Gastroesophageal sphincter (tissue), 4 donors: ENCODE measurements around the gene PSMC4. TPM values are rescaled to one million over a fixed set of nuclear protein-coding genes. Genes with fewer than 3 reads are reported as not detected.

Experiments
- ATAC-seq: fragments of 150-250 bp; one replicate; pipeline ENCODE4 v1.9.1; 2016; ENCODE audit warnings: mild to moderate bottlenecking, moderate library complexity
- H3K27ac ChIP-seq, 4 donors: fragments of 200-600 bp; sonication (generic) in 3 of 4; 1 replicate in 3 of 4; 2 replicates in 1 of 4; pipeline ENCODE4 v1.5.1; 2016 to 2019
- H3K27me3 ChIP-seq: fragments of 200-600 bp; sonication (generic); one replicate; pipeline ENCODE4 v1.5.1; 2019
- H3K36me3 ChIP-seq, 2 donors: fragments of 200-600 bp; sonication (generic); one replicate each; pipeline ENCODE4 v1.5.1; 2019; ENCODE audit warnings: control low read depth in 1 of 2
- H3K4me1 ChIP-seq, 3 donors: fragments of 200-600 bp; sonication (generic); 1 replicate in 2 of 3; 2 replicates in 1 of 3; pipeline ENCODE4 v1.5.1; 2016 to 2019; ENCODE audit warnings: control low read depth in 2 of 3
- H3K4me3 ChIP-seq, 2 donors: fragments of 200-600 bp; sonication (generic); one replicate each; pipeline ENCODE4 v1.5.1; 2019; ENCODE audit warnings: mild to moderate bottlenecking in 1 of 2, moderate library complexity in 1 of 2
- H3K9me3 ChIP-seq, 3 donors: fragments of 200-600 bp; sonication (generic); one replicate each; pipeline ENCODE4 v1.5.1; 2017 to 2019; ENCODE audit warnings: control low read depth in 2 of 3
- CTCF ChIP-seq, 4 experiments: fragments of 200-600 bp in 2 of 4; fragments of 450-650 bp in 2 of 4; sonication (generic) in 1 of 4; IDR thresholded peaks; one replicate each; pipeline ENCODE4 v1.5.1; 2017 to 2019; ENCODE audit warnings: antibody characterized with exemption in 4 of 4, mild to moderate bottlenecking in 2 of 4, moderate library complexity in 2 of 4
- EP300 ChIP-seq: sonication (generic); formaldehyde crosslinking; IDR thresholded peaks from one replicate; pipeline ENCODE4 v1.6.1; 2017; ENCODE audit warnings: antibody characterized with exemption, mild to moderate bottlenecking
- POLR2A ChIP-seq, 2 donors: fragments of 450-650 bp; IDR thresholded peaks; one replicate each; pipeline ENCODE4 v1.6.1; 2017; ENCODE audit warnings: antibody characterized with exemption in 2 of 2, mild to moderate bottlenecking in 2 of 2, moderate library complexity in 1 of 2
- POLR2AphosphoS5 ChIP-seq: sonication (generic); formaldehyde crosslinking; IDR thresholded peaks from one replicate; pipeline ENCODE4 v1.6.1; 2017; ENCODE audit warnings: antibody characterized with exemption
- WGBS, 2 donors: methylation state at CpG; one replicate each; pipeline ENCODE4 v1.1.5; 2018; ENCODE audit warnings: low coverage in 1 of 2; 5-methylcytosine and 5-hydroxymethylcytosine counted together
- total RNA-seq, 4 donors: library from RNA; depleted of rRNA; stranded (reverse); fragments of >200 nt; gene quantifications; one replicate each; pipeline ENCODE4 v1.1.0, GENCODE V29; 2016

Gene PSMC4
- total RNA-seq, 4 donors from 2014 or later, result 75.2 to 104 (median 94.7) TPM

- Histone ChIP-seq H3K4me1 (no peaks in the 10 kb centered on the region), H3K27me3 (peaks cover 17% of the 10 kb centered on the region), H3K9me3 (peaks cover 0 to 5% (median 0%) of the 10 kb centered on the region in 3 donors), H3K4me3 (no peak overlapping the region), H3K27ac (no peak overlapping the region), H3K36me3 (no peaks in the 10 kb centered on the region)
- WGBS, 2 donors, result 92 to 95% methylated on average over 5 to 6 of the region's 11 CpGs
- TF ChIP-seq POLR2AphosphoS5 (no peak), CTCF (IDR thresholded peaks at IDR 0.05) (no peak), POLR2A (IDR thresholded peaks at IDR 0.05) (no peak), EP300 (no peak)
- ATAC-seq, result no peak
Measured at GRCh38 chr19:39927076-39927475, 43.9 kb upstream of the PSMC4 start.

- no peak for ATAC-seq
- no peaks in the 10 kb centered on the region for H3K4me1 ChIP-seq
- no peak overlapping the region for H3K27ac ChIP-seq
- peaks cover 17% of the 10 kb centered on the region for H3K27me3 ChIP-seq
- H3K36me3 ChIP-seq, result no peaks in the 10 kb centered on the region
- H3K4me3 ChIP-seq, result no peak overlapping the region
- H3K9me3 ChIP-seq, result peaks cover 0 to 5% (median 0%) of the 10 kb centered on the region in 3 donors
- WGBS, 2 donors, result 80% methylated on average over 3 of the region's 23 CpGs; no CpG with 5 or more reads in 1 of the 2 donors
- TF ChIP-seq CTCF (IDR thresholded peaks at IDR 0.05) (no peak), POLR2AphosphoS5 (no peak), POLR2A (IDR thresholded peaks at IDR 0.05) (no peak), EP300 (no peak)
Measured at GRCh38 chr19:39927524-39928356, 43.2 kb upstream of the PSMC4 start.

- Histone ChIP-seq H3K27me3 (peaks cover 19% of the 10 kb centered on the region), H3K9me3 (peaks cover 0 to 5% (median 0%) of the 10 kb centered on the region in 3 donors), H3K4me1 (no peaks in the 10 kb centered on the region), H3K4me3 (no peak overlapping the region), H3K36me3 (no peaks in the 10 kb centered on the region), H3K27ac (no peak overlapping the region)
- 56 to 88% methylated on average over 2 of the region's 3 CpGs for WGBS, 2 donors
- no peak for ATAC-seq
- TF ChIP-seq CTCF (IDR thresholded peaks at IDR 0.05) (no peak), POLR2AphosphoS5 (no peak), EP300 (no peak), POLR2A (IDR thresholded peaks at IDR 0.05) (no peak)
Measured at GRCh38 chr19:39928357-39928725, 42.6 kb upstream of the PSMC4 start.

- TF ChIP-seq POLR2AphosphoS5 (no peak), CTCF (IDR thresholded peaks at IDR 0.05) (no peak)
- 79 to 89% methylated on average over 2 to 3 of the region's 3 CpGs for WGBS, 2 donors
Measured at GRCh38 chr19:39929750-39930149, 41.2 kb upstream of the PSMC4 start.

More at GRCh38 chr19:39929750-39930149, 41.2 kb upstream of the PSMC4 start:
- H3K27me3 ChIP-seq, result peaks cover 22% of the 10 kb centered on the region
- no peaks in the 10 kb centered on the region for H3K4me1 ChIP-seq
- H3K36me3 ChIP-seq, result no peaks in the 10 kb centered on the region
- H3K4me3 ChIP-seq, result no peak overlapping the region
- no peak overlapping the region for H3K27ac ChIP-seq
- peaks cover 0 to 5% (median 0%) of the 10 kb centered on the region in 3 donors for H3K9me3 ChIP-seq
- ATAC-seq, result no peak
